ENCODE results near the gene NDUFAF8.

The NDUFAF8 gene

DNA sequence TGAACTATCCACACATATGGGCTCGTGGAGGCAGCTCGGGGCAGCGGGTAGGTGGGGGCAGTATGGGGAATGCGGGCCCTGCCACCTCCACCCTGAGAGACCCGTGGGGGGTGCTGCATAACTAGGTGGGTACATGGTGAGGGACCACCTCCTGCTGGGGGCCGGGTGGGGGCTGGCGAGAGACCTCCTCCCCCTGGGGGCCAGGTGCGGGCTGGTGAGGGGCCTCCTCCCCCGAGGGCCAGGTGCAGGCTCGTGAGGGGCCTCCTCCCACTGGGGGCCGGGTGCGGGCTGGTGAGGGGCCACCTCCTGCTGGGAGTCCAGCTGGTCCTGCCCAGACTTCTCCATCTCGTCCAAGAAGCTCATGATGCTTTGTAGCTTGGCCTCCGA lies 41.7 kb upstream of the NDUFAF8 start:
- TF ChIP-seq, protein P1, sequence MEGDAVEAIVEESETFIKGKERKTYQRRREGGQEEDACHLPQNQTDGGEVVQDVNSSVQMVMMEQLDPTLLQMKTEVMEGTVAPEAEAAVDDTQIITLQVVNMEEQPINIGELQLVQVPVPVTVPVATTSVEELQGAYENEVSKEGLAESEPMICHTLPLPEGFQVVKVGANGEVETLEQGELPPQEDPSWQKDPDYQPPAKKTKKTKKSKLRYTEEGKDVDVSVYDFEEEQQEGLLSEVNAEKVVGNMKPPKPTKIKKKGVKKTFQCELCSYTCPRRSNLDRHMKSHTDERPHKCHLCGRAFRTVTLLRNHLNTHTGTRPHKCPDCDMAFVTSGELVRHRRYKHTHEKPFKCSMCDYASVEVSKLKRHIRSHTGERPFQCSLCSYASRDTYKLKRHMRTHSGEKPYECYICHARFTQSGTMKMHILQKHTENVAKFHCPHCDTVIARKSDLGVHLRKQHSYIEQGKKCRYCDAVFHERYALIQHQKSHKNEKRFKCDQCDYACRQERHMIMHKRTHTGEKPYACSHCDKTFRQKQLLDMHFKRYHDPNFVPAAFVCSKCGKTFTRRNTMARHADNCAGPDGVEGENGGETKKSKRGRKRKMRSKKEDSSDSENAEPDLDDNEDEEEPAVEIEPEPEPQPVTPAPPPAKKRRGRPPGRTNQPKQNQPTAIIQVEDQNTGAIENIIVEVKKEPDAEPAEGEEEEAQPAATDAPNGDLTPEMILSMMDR (IDR thresholded peaks at IDR 0.05; ENCODE audit: borderline replicate concordance, insufficient read depth, low read depth, low read length), result no peak

DNA sequence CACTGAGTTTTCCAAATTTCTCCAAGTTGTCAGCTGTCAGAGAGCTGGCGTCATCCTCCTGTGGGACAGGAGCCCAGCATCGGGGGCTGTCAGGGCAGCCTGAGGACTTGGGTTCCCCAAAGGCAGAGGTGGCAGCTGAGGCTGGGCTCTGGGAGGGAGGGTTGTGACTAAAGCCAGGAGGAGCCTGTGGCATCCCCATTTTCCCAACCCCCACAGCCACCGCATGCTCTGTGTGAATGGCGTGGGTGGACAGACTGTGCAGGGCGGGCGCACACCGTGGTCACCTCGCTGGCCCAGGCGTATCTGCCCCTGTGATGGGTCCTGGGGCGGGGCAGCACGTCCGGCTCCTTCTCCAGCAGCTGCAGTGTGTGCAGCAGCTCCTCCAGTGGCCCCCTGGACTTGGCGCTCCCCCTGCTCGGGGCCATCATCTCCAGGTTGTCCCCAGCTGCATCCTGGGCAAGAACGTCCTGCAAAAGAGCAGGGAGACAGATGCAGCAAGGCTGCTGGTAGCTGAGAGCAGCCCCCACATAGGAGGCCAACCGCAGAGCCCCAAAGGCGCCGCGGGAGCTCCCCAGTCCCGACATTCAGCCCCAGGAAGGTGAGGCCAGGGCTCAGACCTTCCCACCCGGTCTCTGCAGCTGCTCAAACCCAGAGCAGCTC lies 41.2 kb upstream of the NDUFAF8 start:
- TF ChIP-seq, protein P1 (IDR thresholded peaks at IDR 0.05; ENCODE audit: borderline replicate concordance, insufficient read depth, low read depth, low read length), result no peak
- H3K4me3 ChIP-seq (ENCODE audit: low read depth, low read length), result no peak overlapping the region

More for the DNA sequence above, 41.7 kb upstream of the NDUFAF8 start:
- H3K4me3 ChIP-seq (ENCODE audit: low read depth, low read length), result no peak overlapping the region

DNA sequence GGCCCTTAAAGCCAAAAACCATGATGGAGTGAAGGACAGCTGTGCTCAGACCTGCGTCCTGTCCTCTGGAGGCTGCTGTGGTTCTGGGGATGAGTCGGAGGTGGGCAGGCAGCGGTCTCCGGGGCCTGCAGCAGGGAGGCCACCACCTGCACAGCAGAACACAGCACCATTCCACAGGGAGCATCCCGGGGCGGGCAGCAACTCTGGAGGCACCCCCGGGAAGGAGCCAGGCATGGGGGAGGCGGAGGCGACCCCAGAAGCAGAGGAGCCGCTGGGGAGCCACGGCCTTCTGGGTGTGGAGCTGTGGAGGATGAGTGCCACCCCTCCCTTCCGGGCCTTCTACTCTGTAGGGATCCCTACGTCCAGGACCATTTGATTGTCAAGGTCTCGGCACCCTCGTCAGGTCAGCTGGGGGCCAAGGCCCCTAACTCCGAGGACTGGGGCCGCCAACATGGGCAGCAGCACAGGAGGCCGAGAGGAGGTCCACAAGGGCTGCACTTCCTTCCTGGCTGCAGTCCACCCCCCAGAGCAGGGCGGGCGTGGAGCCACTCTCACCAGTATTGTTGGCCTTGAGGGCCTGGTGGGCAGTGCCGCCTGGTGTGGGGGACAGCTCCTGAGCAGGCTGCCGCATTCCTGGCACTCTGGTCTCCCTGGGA lies 40.2 kb upstream of the NDUFAF8 start:
- no peak overlapping the region for H3K4me3 ChIP-seq (ENCODE audit: low read depth, low read length)
- TF ChIP-seq, protein P1 (IDR thresholded peaks at IDR 0.05; ENCODE audit: borderline replicate concordance, insufficient read depth, low read depth, low read length), result no peak

DNA sequence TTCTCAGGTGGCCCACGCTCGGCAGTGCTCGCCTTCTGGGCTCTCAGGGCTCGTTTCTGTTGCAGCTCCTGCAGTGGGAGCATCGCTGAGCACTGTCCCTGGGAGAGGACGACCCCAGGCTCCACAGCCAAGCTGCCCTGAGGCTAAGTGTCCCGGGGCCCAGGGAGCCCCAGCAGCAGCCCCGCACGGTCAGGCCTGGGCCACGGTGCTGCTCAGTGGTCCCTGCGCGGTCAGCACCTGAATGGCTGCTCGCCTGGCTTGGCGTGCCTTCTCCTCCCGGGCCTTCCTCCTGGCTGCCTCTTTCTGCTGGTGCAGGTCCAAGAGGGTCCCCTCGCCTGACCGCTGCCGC lies 39.7 kb upstream of the NDUFAF8 start:
- TF ChIP-seq, protein P1 (IDR thresholded peaks at IDR 0.05; ENCODE audit: borderline replicate concordance, insufficient read depth, low read depth, low read length), result no peak

DNA sequence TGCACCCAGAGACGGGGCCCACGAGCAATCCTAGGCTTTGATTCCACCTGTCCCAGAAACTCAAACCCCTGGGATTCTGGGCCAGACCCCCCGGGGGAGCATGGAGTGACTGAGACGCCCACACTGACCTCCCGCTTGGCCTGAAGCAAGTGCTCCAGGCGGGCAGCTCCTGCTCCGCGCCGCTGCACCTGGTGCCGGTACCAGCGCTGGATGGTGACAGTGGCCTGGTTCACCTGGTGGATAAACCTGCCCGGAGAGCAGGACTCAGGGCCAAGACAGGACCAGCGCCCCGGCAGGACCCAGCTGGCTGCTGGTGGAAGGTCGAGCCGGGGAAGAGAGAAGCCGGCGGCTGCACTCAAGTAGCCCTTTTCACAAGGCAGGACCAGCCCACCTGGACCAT lies 38.9 kb upstream of the NDUFAF8 start:
- H3K4me3 ChIP-seq (ENCODE audit: low read depth, low read length), result no peak overlapping the region
- TF ChIP-seq, protein P1 (IDR thresholded peaks at IDR 0.05; ENCODE audit: borderline replicate concordance, insufficient read depth, low read depth, low read length), result no peak

More for the DNA sequence above, 39.7 kb upstream of the NDUFAF8 start:
- H3K4me3 ChIP-seq (ENCODE audit: low read depth, low read length), result no peak overlapping the region

DNA sequence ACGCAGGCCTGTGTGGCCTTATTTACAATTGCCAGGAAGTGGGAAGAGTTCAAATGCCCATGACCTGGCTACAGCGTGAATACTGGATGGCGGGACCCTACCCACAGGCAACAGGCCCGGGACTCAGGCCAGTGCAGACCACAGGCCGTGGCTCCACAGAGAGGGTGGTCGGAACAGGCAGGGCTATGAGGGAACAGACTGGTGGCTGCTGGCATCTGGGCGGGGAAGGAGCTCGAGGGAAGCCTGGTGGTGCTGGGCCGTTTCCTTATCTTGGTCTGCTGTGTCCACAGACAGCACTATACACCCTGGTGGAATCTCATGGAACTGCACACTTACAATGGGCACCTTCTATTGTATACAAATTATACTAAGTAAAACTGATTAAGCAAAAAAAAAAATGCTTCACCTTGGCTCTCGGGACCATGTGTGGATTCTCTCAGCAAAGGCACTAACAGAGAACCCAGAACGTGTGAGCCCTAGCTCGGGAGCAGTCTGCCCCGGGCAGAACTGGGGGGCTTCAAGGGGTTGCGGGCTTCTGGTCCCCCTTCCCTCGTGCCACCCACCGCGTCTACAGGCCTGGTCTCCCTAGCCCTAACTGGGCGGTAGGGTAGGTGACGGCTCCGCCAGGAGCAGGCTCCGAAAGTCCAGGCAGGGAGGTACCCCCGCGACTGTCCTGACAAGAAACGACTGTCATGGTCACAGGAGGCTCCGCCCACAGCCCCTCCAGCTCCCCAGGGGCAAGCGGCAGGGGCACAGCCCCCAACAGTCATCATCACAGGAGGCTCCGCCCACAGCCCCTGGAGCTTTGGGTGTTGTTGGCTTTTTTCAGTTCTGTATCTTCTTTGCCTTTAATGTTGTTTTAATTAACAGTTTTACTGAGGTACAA lies 38.2 kb upstream of the NDUFAF8 start:
- H3K4me3 ChIP-seq (ENCODE audit: low read depth, low read length), result no peak overlapping the region
- TF ChIP-seq, protein P1 (IDR thresholded peaks at IDR 0.05; ENCODE audit: borderline replicate concordance, insufficient read depth, low read depth, low read length), result peak; percentile 50; the same call in 1 of the 2 replicates
